GM12878 (cell line): ENCODE results near the gene RNU2-1.
"Not testable (repeated sequence)": the region's sequence is repeated elsewhere in the genome, so short reads cannot be mapped to it uniquely, and the experiment has no call there.

Experiments
- HDAC6 ChIP-seq: fragments of 200-600 bp; sonication (generic); IDR thresholded peaks from one replicate; pipeline ENCODE4 v1.8.0; 2017; ENCODE audit warnings: antibody characterized with exemption; ENCODE audit not compliant: unreplicated experiment
- MYC ChIP-seq: IDR thresholded peaks from 2 replicates; pipeline ENCODE4 v1.6.1; 2011; ENCODE audit warnings: mild to moderate bottlenecking, low read length, moderate library complexity, inconsistent platforms; ENCODE audit not compliant: insufficient read depth, insufficient replicate concordance, insufficient read length, severe bottlenecking
- NFYB ChIP-seq: IDR thresholded peaks from 2 replicates; pipeline ENCODE4 v1.6.1; 2011; ENCODE audit warnings: low read depth, mild to moderate bottlenecking, low read length, improper control_type of control experiment, moderate library complexity; ENCODE audit not compliant: insufficient read depth
- POLR2A ChIP-seq: IDR thresholded peaks from 2 replicates; pipeline ENCODE4 v1.6.1; 2011; ENCODE audit warnings: low read depth, mild to moderate bottlenecking, low read length
- SMARCA5 ChIP-seq: fragments of 450-650 bp; IDR thresholded peaks from 2 replicates; pipeline ENCODE4 v1.6.1; 2017; ENCODE audit warnings: mild to moderate bottlenecking
- TF ChIP-seq, protein P1 (sequence below): fragments of 450-650 bp; IDR thresholded peaks from 2 replicates; pipeline ENCODE4 v1.6.1; 2014; ENCODE audit warnings: mild to moderate bottlenecking
- TF ChIP-seq, protein P2 (sequence below), 3 experiments: IDR thresholded peaks in 2 of 3; conservative IDR thresholded peaks in 1 of 3; 2 replicates each; pipeline ENCODE4 v1.5.1; 2011; ENCODE audit warnings: low read depth in 3 of 3, low read length in 3 of 3, mild to moderate bottlenecking in 3 of 3, control low read depth in 2 of 3, moderate library complexity in 2 of 3, inconsistent platforms in 1 of 3, mixed read lengths in 1 of 3; ENCODE audit not compliant: control insufficient read depth in 2 of 3, insufficient read depth in 1 of 3; ENCODE audit errors: extremely low read depth in 1 of 3
- TF ChIP-seq, protein P3 (sequence below): fragments of 450-650 bp; IDR thresholded peaks from 2 replicates; pipeline ENCODE4 v1.6.1; 2017; ENCODE audit warnings: mild to moderate bottlenecking, low read depth, inconsistent platforms; ENCODE audit not compliant: poor library complexity, severe bottlenecking
- TF ChIP-seq, protein P4 (sequence below): IDR thresholded peaks from 2 replicates; pipeline ENCODE4 v1.6.1; 2011; ENCODE audit warnings: low read depth, low read length, improper control_type of control experiment, borderline replicate concordance
- TF ChIP-seq, protein P5 (sequence below): IDR thresholded peaks from 2 replicates; pipeline ENCODE4 v1.6.1; 2012; ENCODE audit warnings: mild to moderate bottlenecking, low read depth, low read length
- TF ChIP-seq, protein P6 (sequence below): fragments of 450-650 bp; conservative IDR thresholded peaks from 2 replicates; pipeline ENCODE4 v1.6.1; 2017; ENCODE audit warnings: mild to moderate bottlenecking, moderate library complexity

DNA sequence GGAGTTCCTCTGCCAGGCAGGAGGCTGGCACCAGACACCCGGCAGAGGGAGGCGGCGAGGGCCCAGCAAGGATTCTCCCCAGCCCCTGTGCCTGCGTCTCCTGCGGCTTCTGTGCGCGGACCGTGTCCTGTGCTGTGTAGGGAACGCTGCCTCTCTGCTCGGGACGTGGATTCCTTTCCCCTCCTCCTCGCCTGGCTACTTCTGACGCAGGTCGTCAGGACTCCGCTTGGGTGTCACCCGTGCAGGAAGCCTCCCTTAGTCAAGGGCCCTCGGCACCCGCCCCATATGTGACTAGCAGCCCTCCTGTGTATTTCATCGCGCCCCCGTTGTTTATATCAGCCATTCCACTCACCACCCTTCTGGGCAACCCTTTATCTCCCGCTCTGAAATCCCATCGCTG lies 12.7 kb upstream of the RNU2-1 start:
- TF ChIP-seq SMARCA5, NFYB, HDAC6, POLR2A, MYC: not testable (repeated sequence)
- TF ChIP-seq, protein P1, sequence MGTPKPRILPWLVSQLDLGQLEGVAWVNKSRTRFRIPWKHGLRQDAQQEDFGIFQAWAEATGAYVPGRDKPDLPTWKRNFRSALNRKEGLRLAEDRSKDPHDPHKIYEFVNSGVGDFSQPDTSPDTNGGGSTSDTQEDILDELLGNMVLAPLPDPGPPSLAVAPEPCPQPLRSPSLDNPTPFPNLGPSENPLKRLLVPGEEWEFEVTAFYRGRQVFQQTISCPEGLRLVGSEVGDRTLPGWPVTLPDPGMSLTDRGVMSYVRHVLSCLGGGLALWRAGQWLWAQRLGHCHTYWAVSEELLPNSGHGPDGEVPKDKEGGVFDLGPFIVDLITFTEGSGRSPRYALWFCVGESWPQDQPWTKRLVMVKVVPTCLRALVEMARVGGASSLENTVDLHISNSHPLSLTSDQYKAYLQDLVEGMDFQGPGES = not testable (repeated sequence)
- TF ChIP-seq, protein P2, sequence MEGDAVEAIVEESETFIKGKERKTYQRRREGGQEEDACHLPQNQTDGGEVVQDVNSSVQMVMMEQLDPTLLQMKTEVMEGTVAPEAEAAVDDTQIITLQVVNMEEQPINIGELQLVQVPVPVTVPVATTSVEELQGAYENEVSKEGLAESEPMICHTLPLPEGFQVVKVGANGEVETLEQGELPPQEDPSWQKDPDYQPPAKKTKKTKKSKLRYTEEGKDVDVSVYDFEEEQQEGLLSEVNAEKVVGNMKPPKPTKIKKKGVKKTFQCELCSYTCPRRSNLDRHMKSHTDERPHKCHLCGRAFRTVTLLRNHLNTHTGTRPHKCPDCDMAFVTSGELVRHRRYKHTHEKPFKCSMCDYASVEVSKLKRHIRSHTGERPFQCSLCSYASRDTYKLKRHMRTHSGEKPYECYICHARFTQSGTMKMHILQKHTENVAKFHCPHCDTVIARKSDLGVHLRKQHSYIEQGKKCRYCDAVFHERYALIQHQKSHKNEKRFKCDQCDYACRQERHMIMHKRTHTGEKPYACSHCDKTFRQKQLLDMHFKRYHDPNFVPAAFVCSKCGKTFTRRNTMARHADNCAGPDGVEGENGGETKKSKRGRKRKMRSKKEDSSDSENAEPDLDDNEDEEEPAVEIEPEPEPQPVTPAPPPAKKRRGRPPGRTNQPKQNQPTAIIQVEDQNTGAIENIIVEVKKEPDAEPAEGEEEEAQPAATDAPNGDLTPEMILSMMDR (IDR thresholded peaks at IDR 0.05 in 2 of 3, conservative IDR thresholded peaks at IDR 0.05 in 1 of 3; ENCODE audit: control insufficient read depth in 2 of 3, extremely low read depth in 1 of 3, insufficient read depth in 1 of 3, low read depth in 3 of 3, low read length in 3 of 3) = not testable (repeated sequence)
- TF ChIP-seq, protein P3, sequence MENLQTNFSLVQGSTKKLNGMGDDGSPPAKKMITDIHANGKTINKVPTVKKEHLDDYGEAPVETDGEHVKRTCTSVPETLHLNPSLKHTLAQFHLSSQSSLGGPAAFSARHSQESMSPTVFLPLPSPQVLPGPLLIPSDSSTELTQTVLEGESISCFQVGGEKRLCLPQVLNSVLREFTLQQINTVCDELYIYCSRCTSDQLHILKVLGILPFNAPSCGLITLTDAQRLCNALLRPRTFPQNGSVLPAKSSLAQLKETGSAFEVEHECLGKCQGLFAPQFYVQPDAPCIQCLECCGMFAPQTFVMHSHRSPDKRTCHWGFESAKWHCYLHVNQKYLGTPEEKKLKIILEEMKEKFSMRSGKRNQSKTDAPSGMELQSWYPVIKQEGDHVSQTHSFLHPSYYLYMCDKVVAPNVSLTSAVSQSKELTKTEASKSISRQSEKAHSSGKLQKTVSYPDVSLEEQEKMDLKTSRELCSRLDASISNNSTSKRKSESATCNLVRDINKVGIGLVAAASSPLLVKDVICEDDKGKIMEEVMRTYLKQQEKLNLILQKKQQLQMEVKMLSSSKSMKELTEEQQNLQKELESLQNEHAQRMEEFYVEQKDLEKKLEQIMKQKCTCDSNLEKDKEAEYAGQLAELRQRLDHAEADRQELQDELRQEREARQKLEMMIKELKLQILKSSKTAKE = not testable (repeated sequence)
- TF ChIP-seq, protein P4, sequence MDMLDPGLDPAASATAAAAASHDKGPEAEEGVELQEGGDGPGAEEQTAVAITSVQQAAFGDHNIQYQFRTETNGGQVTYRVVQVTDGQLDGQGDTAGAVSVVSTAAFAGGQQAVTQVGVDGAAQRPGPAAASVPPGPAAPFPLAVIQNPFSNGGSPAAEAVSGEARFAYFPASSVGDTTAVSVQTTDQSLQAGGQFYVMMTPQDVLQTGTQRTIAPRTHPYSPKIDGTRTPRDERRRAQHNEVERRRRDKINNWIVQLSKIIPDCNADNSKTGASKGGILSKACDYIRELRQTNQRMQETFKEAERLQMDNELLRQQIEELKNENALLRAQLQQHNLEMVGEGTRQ = not testable (repeated sequence)
- TF ChIP-seq, protein P5, sequence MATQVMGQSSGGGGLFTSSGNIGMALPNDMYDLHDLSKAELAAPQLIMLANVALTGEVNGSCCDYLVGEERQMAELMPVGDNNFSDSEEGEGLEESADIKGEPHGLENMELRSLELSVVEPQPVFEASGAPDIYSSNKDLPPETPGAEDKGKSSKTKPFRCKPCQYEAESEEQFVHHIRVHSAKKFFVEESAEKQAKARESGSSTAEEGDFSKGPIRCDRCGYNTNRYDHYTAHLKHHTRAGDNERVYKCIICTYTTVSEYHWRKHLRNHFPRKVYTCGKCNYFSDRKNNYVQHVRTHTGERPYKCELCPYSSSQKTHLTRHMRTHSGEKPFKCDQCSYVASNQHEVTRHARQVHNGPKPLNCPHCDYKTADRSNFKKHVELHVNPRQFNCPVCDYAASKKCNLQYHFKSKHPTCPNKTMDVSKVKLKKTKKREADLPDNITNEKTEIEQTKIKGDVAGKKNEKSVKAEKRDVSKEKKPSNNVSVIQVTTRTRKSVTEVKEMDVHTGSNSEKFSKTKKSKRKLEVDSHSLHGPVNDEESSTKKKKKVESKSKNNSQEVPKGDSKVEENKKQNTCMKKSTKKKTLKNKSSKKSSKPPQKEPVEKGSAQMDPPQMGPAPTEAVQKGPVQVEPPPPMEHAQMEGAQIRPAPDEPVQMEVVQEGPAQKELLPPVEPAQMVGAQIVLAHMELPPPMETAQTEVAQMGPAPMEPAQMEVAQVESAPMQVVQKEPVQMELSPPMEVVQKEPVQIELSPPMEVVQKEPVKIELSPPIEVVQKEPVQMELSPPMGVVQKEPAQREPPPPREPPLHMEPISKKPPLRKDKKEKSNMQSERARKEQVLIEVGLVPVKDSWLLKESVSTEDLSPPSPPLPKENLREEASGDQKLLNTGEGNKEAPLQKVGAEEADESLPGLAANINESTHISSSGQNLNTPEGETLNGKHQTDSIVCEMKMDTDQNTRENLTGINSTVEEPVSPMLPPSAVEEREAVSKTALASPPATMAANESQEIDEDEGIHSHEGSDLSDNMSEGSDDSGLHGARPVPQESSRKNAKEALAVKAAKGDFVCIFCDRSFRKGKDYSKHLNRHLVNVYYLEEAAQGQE = not testable (repeated sequence)
- TF ChIP-seq, protein P6, sequence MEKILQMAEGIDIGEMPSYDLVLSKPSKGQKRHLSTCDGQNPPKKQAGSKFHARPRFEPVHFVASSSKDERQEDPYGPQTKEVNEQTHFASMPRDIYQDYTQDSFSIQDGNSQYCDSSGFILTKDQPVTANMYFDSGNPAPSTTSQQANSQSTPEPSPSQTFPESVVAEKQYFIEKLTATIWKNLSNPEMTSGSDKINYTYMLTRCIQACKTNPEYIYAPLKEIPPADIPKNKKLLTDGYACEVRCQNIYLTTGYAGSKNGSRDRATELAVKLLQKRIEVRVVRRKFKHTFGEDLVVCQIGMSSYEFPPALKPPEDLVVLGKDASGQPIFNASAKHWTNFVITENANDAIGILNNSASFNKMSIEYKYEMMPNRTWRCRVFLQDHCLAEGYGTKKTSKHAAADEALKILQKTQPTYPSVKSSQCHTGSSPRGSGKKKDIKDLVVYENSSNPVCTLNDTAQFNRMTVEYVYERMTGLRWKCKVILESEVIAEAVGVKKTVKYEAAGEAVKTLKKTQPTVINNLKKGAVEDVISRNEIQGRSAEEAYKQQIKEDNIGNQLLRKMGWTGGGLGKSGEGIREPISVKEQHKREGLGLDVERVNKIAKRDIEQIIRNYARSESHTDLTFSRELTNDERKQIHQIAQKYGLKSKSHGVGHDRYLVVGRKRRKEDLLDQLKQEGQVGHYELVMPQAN = not testable (repeated sequence)
